Liver (tissue), 3 donors: ENCODE results near the gene GPR183.

Experiments used
- GABPA ChIP-seq, 2 donors: IDR thresholded peaks in 1 of 2; conservative IDR thresholded peaks in 1 of 2; 2 replicates each; pipeline ENCODE4 v1.6.1; 2016; ENCODE audit warnings: antibody characterized with exemption in 2 of 2, mild to moderate bottlenecking in 1 of 2, moderate library complexity in 1 of 2
- JUND ChIP-seq, 2 donors: IDR thresholded peaks; 2 replicates each; pipeline ENCODE4 v1.6.1; 2016; ENCODE audit warnings: antibody characterized with exemption in 2 of 2
- RAD21 ChIP-seq, 2 donors: IDR thresholded peaks; 2 replicates each; pipeline ENCODE4 v1.6.1; 2016; ENCODE audit warnings: antibody characterized with exemption in 2 of 2, mild to moderate bottlenecking in 2 of 2
- SP1 ChIP-seq: IDR thresholded peaks from 2 replicates; pipeline ENCODE4 v1.6.1; 2018; ENCODE audit warnings: antibody characterized with exemption, mild to moderate bottlenecking
- TAF1 ChIP-seq: conservative IDR thresholded peaks from 2 replicates; pipeline ENCODE4 v1.6.1; 2016; ENCODE audit warnings: antibody characterized with exemption, mild to moderate bottlenecking
- TF ChIP-seq, protein P1 (sequence below): fragments of 150-350 bp; IDR thresholded peaks from 2 replicates; pipeline ENCODE4 v1.5.1; 2017; ENCODE audit warnings: improper control_type of control experiment, low read depth, low read length; ENCODE audit not compliant: missing input control
- TF ChIP-seq, protein P2 (sequence below): IDR thresholded peaks from 2 replicates; pipeline ENCODE4 v1.6.1; 2016; ENCODE audit warnings: antibody characterized with exemption
- TF ChIP-seq, protein P3 (sequence below): IDR thresholded peaks from 2 replicates; pipeline ENCODE4 v1.6.1; 2016; ENCODE audit warnings: antibody characterized with exemption
- donor health status: healthy.
- donor health status: healthy.

DNA sequence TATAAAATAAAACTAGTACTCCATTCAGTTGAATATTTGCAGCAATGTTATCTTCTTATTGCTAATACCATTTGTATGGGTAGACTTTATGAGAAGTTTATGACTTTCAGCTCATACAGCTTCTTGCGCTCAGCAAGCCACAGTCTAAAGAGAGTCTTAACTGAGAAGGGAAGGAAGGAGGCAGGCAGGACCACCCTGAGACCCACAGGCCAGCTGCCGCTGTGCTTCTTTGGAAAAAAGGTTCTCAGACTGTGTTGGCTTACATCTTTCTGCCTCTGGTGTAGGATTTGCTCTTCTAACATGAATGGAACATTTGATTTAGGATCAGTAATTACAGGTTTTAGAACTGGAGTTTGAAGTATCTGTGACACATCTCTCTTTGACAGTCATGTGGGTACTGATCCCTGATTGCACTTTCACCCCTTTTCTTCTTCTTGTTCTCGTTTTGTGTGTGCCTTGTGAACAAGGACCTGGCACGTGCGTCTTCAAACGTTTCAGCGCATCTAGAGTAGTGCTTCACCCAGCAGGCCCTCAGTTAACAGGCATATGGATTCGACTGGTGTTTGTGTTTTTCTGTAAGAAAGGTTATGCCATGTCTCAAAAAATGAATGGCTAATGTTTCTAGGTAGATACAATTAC is 41.9 kb downstream of the GPR183 start:
- TF ChIP-seq RAD21 (IDR thresholded peaks at IDR 0.05) (no peak), TAF1 (no peak), GABPA (IDR thresholded peaks at IDR 0.05 in 1 of 2, conservative IDR thresholded peaks at IDR 0.05 in 1 of 2) (no peak), SP1 (no peak), JUND (IDR thresholded peaks at IDR 0.05) (no peak)
- TF ChIP-seq, protein P1, sequence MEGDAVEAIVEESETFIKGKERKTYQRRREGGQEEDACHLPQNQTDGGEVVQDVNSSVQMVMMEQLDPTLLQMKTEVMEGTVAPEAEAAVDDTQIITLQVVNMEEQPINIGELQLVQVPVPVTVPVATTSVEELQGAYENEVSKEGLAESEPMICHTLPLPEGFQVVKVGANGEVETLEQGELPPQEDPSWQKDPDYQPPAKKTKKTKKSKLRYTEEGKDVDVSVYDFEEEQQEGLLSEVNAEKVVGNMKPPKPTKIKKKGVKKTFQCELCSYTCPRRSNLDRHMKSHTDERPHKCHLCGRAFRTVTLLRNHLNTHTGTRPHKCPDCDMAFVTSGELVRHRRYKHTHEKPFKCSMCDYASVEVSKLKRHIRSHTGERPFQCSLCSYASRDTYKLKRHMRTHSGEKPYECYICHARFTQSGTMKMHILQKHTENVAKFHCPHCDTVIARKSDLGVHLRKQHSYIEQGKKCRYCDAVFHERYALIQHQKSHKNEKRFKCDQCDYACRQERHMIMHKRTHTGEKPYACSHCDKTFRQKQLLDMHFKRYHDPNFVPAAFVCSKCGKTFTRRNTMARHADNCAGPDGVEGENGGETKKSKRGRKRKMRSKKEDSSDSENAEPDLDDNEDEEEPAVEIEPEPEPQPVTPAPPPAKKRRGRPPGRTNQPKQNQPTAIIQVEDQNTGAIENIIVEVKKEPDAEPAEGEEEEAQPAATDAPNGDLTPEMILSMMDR: no peak
- TF ChIP-seq, protein P2, sequence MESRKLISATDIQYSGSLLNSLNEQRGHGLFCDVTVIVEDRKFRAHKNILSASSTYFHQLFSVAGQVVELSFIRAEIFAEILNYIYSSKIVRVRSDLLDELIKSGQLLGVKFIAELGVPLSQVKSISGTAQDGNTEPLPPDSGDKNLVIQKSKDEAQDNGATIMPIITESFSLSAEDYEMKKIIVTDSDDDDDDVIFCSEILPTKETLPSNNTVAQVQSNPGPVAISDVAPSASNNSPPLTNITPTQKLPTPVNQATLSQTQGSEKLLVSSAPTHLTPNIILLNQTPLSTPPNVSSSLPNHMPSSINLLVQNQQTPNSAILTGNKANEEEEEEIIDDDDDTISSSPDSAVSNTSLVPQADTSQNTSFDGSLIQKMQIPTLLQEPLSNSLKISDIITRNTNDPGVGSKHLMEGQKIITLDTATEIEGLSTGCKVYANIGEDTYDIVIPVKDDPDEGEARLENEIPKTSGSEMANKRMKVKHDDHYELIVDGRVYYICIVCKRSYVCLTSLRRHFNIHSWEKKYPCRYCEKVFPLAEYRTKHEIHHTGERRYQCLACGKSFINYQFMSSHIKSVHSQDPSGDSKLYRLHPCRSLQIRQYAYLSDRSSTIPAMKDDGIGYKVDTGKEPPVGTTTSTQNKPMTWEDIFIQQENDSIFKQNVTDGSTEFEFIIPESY: no peak
- TF ChIP-seq, protein P3, sequence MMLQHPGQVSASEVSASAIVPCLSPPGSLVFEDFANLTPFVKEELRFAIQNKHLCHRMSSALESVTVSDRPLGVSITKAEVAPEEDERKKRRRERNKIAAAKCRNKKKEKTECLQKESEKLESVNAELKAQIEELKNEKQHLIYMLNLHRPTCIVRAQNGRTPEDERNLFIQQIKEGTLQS: no peak
